ENCODE measurements around the gene SEC62. TPM values are rescaled to one million over a fixed set of nuclear protein-coding genes. Genes with fewer than 3 reads are reported as not detected.

SEC62 gene
- total and polyA plus RNA-seq, 2 experiments from 2014 or later, result 39.4 to 185 TPM

GRCh38 chr3:170000051-170000450 is 33.4 kb downstream of the SEC62 start:
- Histone ChIP-seq H4K20me1 (ENCODE audit: insufficient read depth) (no peaks in the 10 kb centered on the region), H3K27ac (no peak overlapping the region), H3K9me3 (ENCODE audit: low read depth) (no peaks in the 10 kb centered on the region), H2AFZ (no peak overlapping the region), H3K4me1 (ENCODE audit: insufficient read depth) (peaks cover 7% of the 10 kb centered on the region; the same call in 1 of the 2 replicates), H3K27me3 (replicated peaks; ENCODE audit: insufficient read depth) (no peaks in the 10 kb centered on the region), H3K9ac (no peak overlapping the region), H3K79me2 (ENCODE audit: insufficient read depth) (no peaks in the 10 kb centered on the region), H3K4me3 (no peak overlapping the region), H3K9me2 (ENCODE audit: insufficient read depth) (no peaks in the 10 kb centered on the region), H3F3A (ENCODE audit: insufficient read depth) (peaks cover 42% of the 10 kb centered on the region), H3K36me3 (ENCODE audit: low read depth) (peaks cover 14% of the 10 kb centered on the region; the same call in 1 of the 2 replicates), H3K4me2 (ENCODE audit: unreplicated experiment) (no peak overlapping the region)
- in situ Hi-C loops (cut with MboI), result no loop called here
- TF ChIP-seq EZH2phosphoT487 (IDR thresholded peaks at IDR 0.05; ENCODE audit: insufficient read depth, low read depth) (no peak), EZH2 (IDR thresholded peaks at IDR 0.05; ENCODE audit: insufficient read depth, poor library complexity, severe bottlenecking) (no peak)
- no peak for DNase-seq
- 92 to 100% methylated on average over 2 of the region's 2 CpGs for WGBS, 2 experiments (ENCODE audit: low coverage in 1 of 2, low lambda C conversion rate in 2 of 2, missing lambda C conversion rate in 2 of 2)

GRCh38 chr3:170002231-170002630 is 35.6 kb downstream of the SEC62 start:
- H2AFZ ChIP-seq, result no peak overlapping the region
- in situ Hi-C loops (cut with MboI), result no loop called here
- no peaks in the 10 kb centered on the region for H3K36me3 ChIP-seq (ENCODE audit: low read depth)
- H3K79me2 ChIP-seq (ENCODE audit: insufficient read depth), result no peaks in the 10 kb centered on the region
- 88 to 89% methylated on average over 10 of the region's 10 CpGs for WGBS, 2 experiments (ENCODE audit: low coverage in 1 of 2, low lambda C conversion rate in 2 of 2, missing lambda C conversion rate in 2 of 2)
- H3K4me3 ChIP-seq, result no peak overlapping the region
- no peaks in the 10 kb centered on the region for H3K9me2 ChIP-seq (ENCODE audit: insufficient read depth)
- peaks cover 7% of the 10 kb centered on the region; the same call in 1 of the 2 replicates for H3K4me1 ChIP-seq (ENCODE audit: insufficient read depth)
- H4K20me1 ChIP-seq (ENCODE audit: insufficient read depth), result no peaks in the 10 kb centered on the region
- DNase-seq, result no peak
- no peak overlapping the region for H3K27ac ChIP-seq
- peaks cover 23% of the 10 kb centered on the region for H3F3A ChIP-seq (ENCODE audit: insufficient read depth)
- no peak overlapping the region for H3K4me2 ChIP-seq (ENCODE audit: unreplicated experiment)
- H3K9me3 ChIP-seq (ENCODE audit: low read depth), result no peaks in the 10 kb centered on the region
- H3K9ac ChIP-seq, result no peak overlapping the region
- no peaks in the 10 kb centered on the region for H3K27me3 ChIP-seq (replicated peaks; ENCODE audit: insufficient read depth)
- TF ChIP-seq EZH2phosphoT487 (IDR thresholded peaks at IDR 0.05; ENCODE audit: insufficient read depth, low read depth) (no peak), EZH2 (IDR thresholded peaks at IDR 0.05; ENCODE audit: insufficient read depth, poor library complexity, severe bottlenecking) (no peak)

GRCh38 chr3:170002879-170003278 is 36.3 kb downstream of the SEC62 start:
- H3K4me2 ChIP-seq (ENCODE audit: unreplicated experiment), result no peak overlapping the region
- TF ChIP-seq EZH2 (IDR thresholded peaks at IDR 0.05; ENCODE audit: insufficient read depth, poor library complexity, severe bottlenecking) (no peak), EZH2phosphoT487 (IDR thresholded peaks at IDR 0.05; ENCODE audit: insufficient read depth, low read depth) (no peak)
- H3K9me2 ChIP-seq (ENCODE audit: insufficient read depth), result no peaks in the 10 kb centered on the region
- H3K4me1 ChIP-seq (ENCODE audit: insufficient read depth), result peaks cover 7% of the 10 kb centered on the region; the same call in 1 of the 2 replicates
- no peaks in the 10 kb centered on the region for H3K9me3 ChIP-seq (ENCODE audit: low read depth)
- 50 to 63% methylated on average over 1 of the region's 1 CpG for WGBS, 2 experiments (ENCODE audit: low coverage in 1 of 2, low lambda C conversion rate in 2 of 2, missing lambda C conversion rate in 2 of 2)
- peaks cover 16% of the 10 kb centered on the region for H3F3A ChIP-seq (ENCODE audit: insufficient read depth)
- H3K27me3 ChIP-seq (replicated peaks; ENCODE audit: insufficient read depth), result no peaks in the 10 kb centered on the region
- no peak overlapping the region for H3K9ac ChIP-seq
- H3K79me2 ChIP-seq (ENCODE audit: insufficient read depth), result no peaks in the 10 kb centered on the region
- H4K20me1 ChIP-seq (ENCODE audit: insufficient read depth), result no peaks in the 10 kb centered on the region
- no peak for DNase-seq
- in situ Hi-C loops (cut with MboI), result no loop called here
- no peak overlapping the region for H3K4me3 ChIP-seq
- no peak overlapping the region for H3K27ac ChIP-seq
- H2AFZ ChIP-seq, result no peak overlapping the region
- H3K36me3 ChIP-seq (ENCODE audit: low read depth), result no peaks in the 10 kb centered on the region

GRCh38 chr3:170003881-170004356 is 37.3 kb downstream of the SEC62 start:
- 97 to 100% methylated on average over 2 of the region's 2 CpGs for WGBS, 2 experiments (ENCODE audit: low coverage in 1 of 2, low lambda C conversion rate in 2 of 2, missing lambda C conversion rate in 2 of 2)
- no peak overlapping the region for H3K27ac ChIP-seq
- H3K9ac ChIP-seq, result no peak overlapping the region
- no peak for DNase-seq
- no peak for TF ChIP-seq EZH2phosphoT487 (IDR thresholded peaks at IDR 0.05; ENCODE audit: insufficient read depth, low read depth)
- no peak for TF ChIP-seq EZH2 (IDR thresholded peaks at IDR 0.05; ENCODE audit: insufficient read depth, poor library complexity, severe bottlenecking)
- H4K20me1 ChIP-seq (ENCODE audit: insufficient read depth), result no peaks in the 10 kb centered on the region
- H2AFZ ChIP-seq, result no peak overlapping the region
- no peak overlapping the region for H3K4me2 ChIP-seq (ENCODE audit: unreplicated experiment)
- in situ Hi-C loops (cut with MboI), result no loop called here
- H3K9me3 ChIP-seq (ENCODE audit: low read depth), result no peaks in the 10 kb centered on the region
- H3K4me3 ChIP-seq, result no peak overlapping the region
- no peaks in the 10 kb centered on the region for H3K36me3 ChIP-seq (ENCODE audit: low read depth)
- no peaks in the 10 kb centered on the region for H3K79me2 ChIP-seq (ENCODE audit: insufficient read depth)
- H3K9me2 ChIP-seq (ENCODE audit: insufficient read depth), result no peaks in the 10 kb centered on the region
- H3F3A ChIP-seq (ENCODE audit: insufficient read depth), result peaks cover 6% of the 10 kb centered on the region
- H3K4me1 ChIP-seq (ENCODE audit: insufficient read depth), result peaks cover 5% of the 10 kb centered on the region; the same call in 1 of the 2 replicates
- no peaks in the 10 kb centered on the region for H3K27me3 ChIP-seq (replicated peaks; ENCODE audit: insufficient read depth)
